Measurements from ENCODE around the gene MARCKSL1.

DNA sequence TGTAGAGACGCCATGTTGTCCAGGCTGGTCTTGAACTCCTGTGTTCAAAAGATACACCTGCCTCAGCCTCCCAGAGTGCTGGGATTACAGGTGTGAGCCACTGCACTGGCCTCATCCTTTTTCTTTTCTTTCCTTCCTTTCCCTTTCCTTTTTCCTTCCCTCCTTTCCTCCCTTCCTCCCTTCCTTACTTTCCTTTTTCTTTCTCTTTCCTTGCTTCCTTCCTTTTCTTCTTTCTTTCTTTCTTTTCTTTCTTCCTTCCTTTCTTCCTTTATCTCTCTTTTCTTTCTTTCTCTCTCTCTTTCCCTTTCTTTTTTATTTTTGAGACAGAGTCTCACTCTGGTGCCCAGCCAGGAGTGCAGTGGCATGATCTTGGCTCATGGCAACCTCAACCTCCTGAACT lies 20.4 kb upstream of the MARCKSL1 start:
- no peak for TF ChIP-seq ARNT (IDR thresholded peaks at IDR 0.05)
- TF ChIP-seq SP1 (IDR thresholded peaks at IDR 0.05): no peak
- no peak for TF ChIP-seq SUZ12 (IDR thresholded peaks at IDR 0.05)
- TF ChIP-seq ELF4 (IDR thresholded peaks at IDR 0.05): no peak
- no peak for TF ChIP-seq HDGF (IDR thresholded peaks at IDR 0.05; ENCODE audit: borderline replicate concordance)
- no peak for TF ChIP-seq BHLHE40 (IDR thresholded peaks at IDR 0.05; ENCODE audit: borderline replicate concordance)
- TF ChIP-seq PKNOX1 (IDR thresholded peaks at IDR 0.05): no peak
- no peak for TF ChIP-seq FOXM1 (IDR thresholded peaks at IDR 0.05; ENCODE audit: borderline replicate concordance)
- TF ChIP-seq ZNF384 (IDR thresholded peaks at IDR 0.05): no peak

Measured in HEK293T (cell line).